ENCODE data around the gene DCTN4.

DCTN4 gene

DNA sequence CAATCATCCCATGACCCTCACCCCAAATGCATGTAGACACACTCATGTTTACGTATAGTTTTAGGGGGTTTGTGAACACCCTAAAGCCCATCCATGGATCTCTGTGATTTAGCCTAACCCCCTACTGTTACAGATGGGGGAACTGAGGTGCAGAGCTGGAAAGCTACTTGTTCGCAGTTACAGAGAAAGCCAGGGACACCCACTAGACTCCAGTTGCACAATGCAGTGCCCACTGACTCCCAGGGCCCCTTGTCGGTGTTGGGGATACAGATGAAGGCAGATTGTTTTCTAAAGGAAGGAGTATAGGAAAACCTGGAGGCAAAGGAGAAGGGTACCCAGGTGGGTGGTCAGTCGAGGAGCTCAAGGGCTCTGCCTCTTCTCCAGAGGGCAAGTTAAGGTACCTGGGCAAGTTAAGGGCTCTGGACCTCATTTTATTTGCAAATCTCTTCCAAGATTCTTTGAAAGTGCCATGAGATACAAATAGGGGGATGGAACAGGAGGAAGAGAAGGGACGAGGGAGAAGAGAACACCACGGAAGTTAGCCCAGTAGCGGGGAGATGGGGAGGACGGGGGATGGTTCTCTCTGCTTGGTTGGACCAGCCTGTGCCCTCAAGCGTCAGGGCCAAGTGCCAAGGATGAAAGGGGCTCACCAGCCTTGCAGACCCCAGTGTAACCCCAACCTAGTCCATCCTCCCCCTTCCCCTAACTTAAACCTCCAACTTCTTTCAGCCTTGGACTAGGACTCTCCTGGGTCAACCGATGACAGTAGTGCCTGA lies 96.8 kb downstream of the DCTN4 start:
- Histone ChIP-seq H3K4me1 (ENCODE audit: control insufficient read depth, insufficient read depth, low read length) (no peaks in the 10 kb centered on the region), H3K9ac (ENCODE audit: low read depth, low read length) (no peak overlapping the region), H3K4me2 (ENCODE audit: low read length) (no peak overlapping the region), H3K9me3 (replicated peaks; ENCODE audit: low read length) (no peaks in the 10 kb centered on the region), H3K4me3 (ENCODE audit: low read length) (no peak overlapping the region), H3K36me3 (ENCODE audit: insufficient read depth, low read length) (no peaks in the 10 kb centered on the region), H3K27me3 (ENCODE audit: control insufficient read depth, insufficient read depth, low read length) (peaks cover 36% of the 10 kb centered on the region)

DNA sequence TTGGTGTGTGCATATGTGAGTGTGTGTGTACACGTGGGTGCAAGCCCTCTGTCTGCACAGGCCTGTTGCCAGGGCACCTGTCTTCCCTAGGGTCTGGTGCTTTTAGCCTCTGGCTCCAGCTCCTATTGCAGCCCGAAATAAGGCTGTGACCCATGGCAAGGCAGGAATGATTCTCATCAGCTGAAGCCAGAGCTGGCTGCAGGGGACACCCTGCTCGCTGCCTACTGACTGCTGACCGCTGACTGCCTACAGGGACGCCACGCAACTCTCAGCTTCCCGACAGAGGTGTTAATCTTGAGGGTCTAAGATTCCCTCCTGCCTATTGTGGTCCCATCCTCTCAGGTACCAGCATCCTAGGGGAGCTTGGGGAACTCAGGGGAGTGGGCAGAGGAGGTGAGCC lies 97.7 kb downstream of the DCTN4 start, which contains the start of gene MYOZ3:
Gene MYOZ3, plus strand, starts transcription at position 166 of the 400 bp plus-strand sequence. CDS start 1,691 bp downstream, outside the sequence.
- H3K9ac ChIP-seq (ENCODE audit: low read depth, low read length) = no peak within 1 kb of the TSS
- H3K4me1 ChIP-seq (ENCODE audit: control insufficient read depth, insufficient read depth, low read length) = peaks cover 3% of the 10 kb centered on the region
- no peak within 1 kb of the TSS for H3K4me3 ChIP-seq (ENCODE audit: low read length)
- H3K36me3 ChIP-seq (ENCODE audit: insufficient read depth, low read length) = no peaks in the 10 kb centered on the region
- no peaks in the 10 kb centered on the region for H3K9me3 ChIP-seq (replicated peaks; ENCODE audit: low read length)
- H3K27me3 ChIP-seq (ENCODE audit: control insufficient read depth, insufficient read depth, low read length) = peaks cover 33% of the 10 kb centered on the region
- no peak within 1 kb of the TSS for H3K4me2 ChIP-seq (ENCODE audit: low read length)

DNA sequence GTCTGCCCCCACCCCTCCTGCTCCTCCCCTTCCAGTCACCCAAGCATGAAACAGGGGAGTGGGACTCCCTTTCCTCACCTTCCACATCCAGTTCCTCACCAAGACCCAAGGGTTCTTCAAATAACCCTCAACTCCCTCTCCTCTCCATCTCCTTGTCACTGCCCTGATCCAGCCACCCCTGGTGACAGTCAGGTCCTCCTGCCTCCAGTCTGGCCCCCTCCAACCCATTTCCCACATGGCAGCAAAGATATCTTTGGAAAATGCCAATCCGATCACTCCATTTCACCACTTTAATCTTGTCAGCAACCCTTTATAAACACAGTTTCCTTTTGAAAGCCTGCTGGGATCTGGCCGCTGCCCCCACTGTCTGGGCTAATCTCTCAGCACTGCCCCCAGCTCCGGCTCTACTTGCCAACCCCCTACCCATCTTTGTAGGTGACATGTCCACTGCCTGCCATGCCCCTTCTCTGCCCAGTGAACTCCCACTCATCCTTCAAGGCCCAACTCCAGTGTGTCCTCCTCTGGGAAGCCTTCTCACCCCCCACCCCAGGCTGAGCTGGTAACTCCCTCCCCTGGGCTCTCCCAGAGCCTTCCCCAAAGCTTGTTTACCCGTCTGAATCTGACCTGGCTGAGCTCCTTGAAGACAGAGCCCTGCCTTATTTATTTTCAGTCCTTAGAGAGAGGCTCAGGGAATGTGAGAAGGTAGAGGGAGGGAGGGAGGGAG lies 98.5 kb downstream of the DCTN4 start:
- Histone ChIP-seq H3K4me1 (ENCODE audit: control insufficient read depth, insufficient read depth, low read length) (peaks cover 4% of the 10 kb centered on the region), H3K27me3 (ENCODE audit: control insufficient read depth, insufficient read depth, low read length) (peaks cover 33% of the 10 kb centered on the region), H3K9me3 (replicated peaks; ENCODE audit: low read length) (no peaks in the 10 kb centered on the region), H3K9ac (ENCODE audit: low read depth, low read length) (no peak overlapping the region), H3K4me3 (ENCODE audit: low read length) (no peak overlapping the region), H3K4me2 (ENCODE audit: low read length) (no peak overlapping the region), H3K36me3 (ENCODE audit: insufficient read depth, low read length) (no peaks in the 10 kb centered on the region)

DNA sequence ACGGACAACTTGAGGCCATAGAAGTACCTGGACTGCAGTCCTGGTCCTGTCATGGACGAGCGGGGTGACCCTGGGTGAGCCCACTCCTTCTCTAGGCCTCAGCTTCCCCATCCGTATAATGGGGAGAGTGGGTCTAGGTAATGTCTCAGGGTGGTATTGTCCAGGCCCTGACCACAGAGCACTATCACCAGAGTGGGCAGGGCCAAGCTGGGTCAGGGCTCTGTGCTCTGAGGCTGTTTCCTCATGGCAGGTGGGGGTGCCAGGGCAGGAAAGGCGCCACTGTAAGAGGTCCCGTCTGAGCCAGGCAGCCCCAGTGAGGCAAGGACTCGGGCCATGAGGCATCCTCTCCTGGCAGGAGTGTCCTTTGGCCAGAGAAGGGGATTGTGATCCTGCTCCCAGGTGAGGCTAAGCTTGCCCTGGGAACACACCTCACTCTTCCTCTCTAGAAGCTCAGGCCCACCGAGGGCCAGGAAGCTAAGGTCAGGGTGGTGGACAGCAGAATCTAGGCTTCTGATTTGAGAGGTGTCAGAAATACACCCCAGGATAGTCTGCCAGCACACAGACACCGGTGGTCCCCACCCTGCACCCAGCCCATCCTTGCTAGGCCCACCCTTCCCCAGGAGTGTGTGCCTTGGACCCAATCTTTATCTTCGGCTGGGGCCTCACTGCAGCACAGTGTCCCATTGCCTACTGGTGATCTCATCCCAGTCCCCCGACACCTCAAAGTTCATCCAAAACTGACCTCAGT lies 99.3 kb downstream of the DCTN4 start:
- peaks cover 4% of the 10 kb centered on the region for H3K4me1 ChIP-seq (ENCODE audit: control insufficient read depth, insufficient read depth, low read length)
- no peak overlapping the region for H3K4me2 ChIP-seq (ENCODE audit: low read length)
- no peak overlapping the region for H3K4me3 ChIP-seq (ENCODE audit: low read length)
- peaks cover 29% of the 10 kb centered on the region for H3K27me3 ChIP-seq (ENCODE audit: control insufficient read depth, insufficient read depth, low read length)
- H3K9ac ChIP-seq (ENCODE audit: low read depth, low read length) = no peak overlapping the region
- H3K9me3 ChIP-seq (replicated peaks; ENCODE audit: low read length) = no peaks in the 10 kb centered on the region
- H3K36me3 ChIP-seq (ENCODE audit: insufficient read depth, low read length) = no peaks in the 10 kb centered on the region

DNA sequence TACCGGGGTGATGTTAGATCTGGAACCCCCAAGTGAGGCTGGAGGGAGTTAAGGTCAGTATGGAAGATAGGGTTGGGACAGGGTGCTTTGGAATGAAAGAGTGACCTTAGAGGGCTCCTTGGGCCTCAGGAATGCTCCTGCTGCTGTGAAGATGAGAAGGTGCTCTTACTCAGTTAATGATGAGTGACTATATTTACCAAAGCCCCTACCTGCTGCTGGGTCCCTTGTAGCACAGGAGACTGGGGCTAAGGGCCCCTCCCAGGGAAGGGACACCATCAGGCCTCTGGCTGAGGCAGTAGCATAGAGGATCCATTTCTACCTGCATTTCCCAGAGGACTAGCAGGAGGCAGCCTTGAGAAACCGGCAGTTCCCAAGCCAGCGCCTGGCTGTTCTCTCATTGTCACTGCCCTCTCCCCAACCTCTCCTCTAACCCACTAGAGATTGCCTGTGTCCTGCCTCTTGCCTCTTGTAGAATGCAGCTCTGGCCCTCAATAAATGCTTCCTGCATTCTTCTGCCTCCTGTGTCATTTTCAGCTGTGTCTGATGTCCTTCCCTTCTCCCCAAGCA lies 100.0 kb downstream of the DCTN4 start:
- Histone ChIP-seq H3K4me3 (ENCODE audit: low read length) (no peak overlapping the region), H3K9me3 (replicated peaks; ENCODE audit: low read length) (no peaks in the 10 kb centered on the region)

More for the DNA sequence above, 100.0 kb downstream of the DCTN4 start:
- Histone ChIP-seq H3K36me3 (ENCODE audit: insufficient read depth, low read length) (no peaks in the 10 kb centered on the region), H3K4me1 (ENCODE audit: control insufficient read depth, insufficient read depth, low read length) (peaks cover 4% of the 10 kb centered on the region), H3K27me3 (ENCODE audit: control insufficient read depth, insufficient read depth, low read length) (peaks cover 26% of the 10 kb centered on the region), H3K9ac (ENCODE audit: low read depth, low read length) (no peak overlapping the region), H3K4me2 (ENCODE audit: low read length) (no peak overlapping the region)
